ENCODE measurements around the gene TBX6. TPM values are rescaled to one million over a fixed set of nuclear protein-coding genes. Genes with fewer than 3 reads are reported as not detected.
"Not testable (repeated sequence)": the region's sequence is repeated elsewhere in the genome, so short reads cannot be mapped to it uniquely, and the experiment has no call there.

The TBX6 gene
- total RNA-seq, 1 experiment from 2014 or later = 0.49 TPM

GRCh38 chr16:30131869-30132475 lies 40.2 kb upstream of the TBX6 start:
- H3K4me1 ChIP-seq (ENCODE audit: insufficient read depth, low read length, poor library complexity, severe bottlenecking) = peaks cover 5% of the 10 kb centered on the region
- BruUV-seq (replicated peaks) = no TSS peak
- H3K9me3 ChIP-seq (ENCODE audit: low read depth, low read length, poor library complexity, severe bottlenecking) = no peaks in the 10 kb centered on the region
- intact Hi-C loops (cut with micrococcal nuclease; ENCODE audit: unreplicated experiment) = no loop called here
- peak; percentile 57 for DNase-seq (ENCODE audit: low spot score)
- ChIA-PET CTCF (no interaction called here), POLR2A (ENCODE audit: low non-redundant PET) (no interaction called here)
- no peak overlapping the region for H3K4me3 ChIP-seq (ENCODE audit: low read depth, low read length, poor library complexity, severe bottlenecking)
- no peak overlapping the region for H3K27ac ChIP-seq (ENCODE audit: low read depth, low read length, poor library complexity, severe bottlenecking)
- TF ChIP-seq CTCF (conservative IDR thresholded peaks at IDR 0.05; ENCODE audit: low read depth, low read length) (no peak), EZH2 (IDR thresholded peaks at IDR 0.05; ENCODE audit: borderline replicate concordance, low read depth, low read length, poor library complexity, severe bottlenecking) (no peak)
- no peaks in the 10 kb centered on the region for H3K36me3 ChIP-seq (ENCODE audit: insufficient read depth, low read length, poor library complexity, severe bottlenecking)
- H3K27me3 ChIP-seq (replicated peaks; ENCODE audit: insufficient read depth, low read depth, low read length, poor library complexity) = no peaks in the 10 kb centered on the region

- CTCF ChIA-PET = no interaction called here
- no peak overlapping the region for H3K27ac ChIP-seq (ENCODE audit: low read depth, low read length, poor library complexity, severe bottlenecking)
- POLR2A ChIA-PET (ENCODE audit: low non-redundant PET) = no interaction called here
- TF ChIP-seq CTCF (conservative IDR thresholded peaks at IDR 0.05; ENCODE audit: low read depth, low read length) = no peak
- TF ChIP-seq EZH2 (IDR thresholded peaks at IDR 0.05; ENCODE audit: borderline replicate concordance, low read depth, low read length, poor library complexity, severe bottlenecking) = no peak
- H3K4me3 ChIP-seq (ENCODE audit: low read depth, low read length, poor library complexity, severe bottlenecking) = no peak overlapping the region
- no peaks in the 10 kb centered on the region for H3K27me3 ChIP-seq (replicated peaks; ENCODE audit: insufficient read depth, low read depth, low read length, poor library complexity)
- peaks cover 8% of the 10 kb centered on the region for H3K4me1 ChIP-seq (ENCODE audit: insufficient read depth, low read length, poor library complexity, severe bottlenecking)
- H3K9me3 ChIP-seq (ENCODE audit: low read depth, low read length, poor library complexity, severe bottlenecking) = no peaks in the 10 kb centered on the region
- no TSS peak for BruUV-seq (replicated peaks)
- no peak for DNase-seq (ENCODE audit: low spot score)
- intact Hi-C loops (cut with micrococcal nuclease; ENCODE audit: unreplicated experiment) = no loop called here
- H3K36me3 ChIP-seq (ENCODE audit: insufficient read depth, low read length, poor library complexity, severe bottlenecking) = no peaks in the 10 kb centered on the region
Observed at GRCh38 chr16:30127993-30128392, 36.3 kb upstream of the TBX6 start.

DNA sequence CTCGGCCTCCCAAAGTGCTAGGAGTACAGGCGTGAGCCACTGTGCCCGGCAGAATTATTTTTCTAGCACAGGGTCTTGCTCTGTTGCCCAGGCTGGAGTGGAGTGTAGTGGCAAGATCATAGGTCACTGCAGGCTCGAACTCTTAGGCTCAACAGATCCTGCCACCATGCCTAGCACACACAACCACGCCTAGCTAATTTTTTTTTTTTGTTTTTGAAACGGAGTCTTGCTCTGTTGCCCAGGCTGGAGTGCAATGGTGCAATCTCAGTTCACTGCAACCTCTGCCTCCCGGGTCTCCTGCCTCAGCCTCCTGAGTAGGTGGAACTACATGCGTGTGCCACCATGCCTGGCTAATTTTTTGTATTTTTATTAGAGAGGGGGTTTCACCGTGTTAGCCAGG lies 34.0 kb upstream of the TBX6 start:
- DNase-seq (ENCODE audit: low spot score); H3K4me1 ChIP-seq (ENCODE audit: insufficient read depth, low read length, poor library complexity, severe bottlenecking); intact Hi-C loops (cut with micrococcal nuclease; ENCODE audit: unreplicated experiment); BruUV-seq (replicated peaks); H3K27me3 ChIP-seq (replicated peaks; ENCODE audit: insufficient read depth, low read depth, low read length, poor library complexity); H3K36me3 ChIP-seq (ENCODE audit: insufficient read depth, low read length, poor library complexity, severe bottlenecking); CTCF ChIA-PET; H3K4me3 ChIP-seq (ENCODE audit: low read depth, low read length, poor library complexity, severe bottlenecking); H3K27ac ChIP-seq (ENCODE audit: low read depth, low read length, poor library complexity, severe bottlenecking); POLR2A ChIA-PET (ENCODE audit: low non-redundant PET); H3K9me3 ChIP-seq (ENCODE audit: low read depth, low read length, poor library complexity, severe bottlenecking): not testable (repeated sequence)

GRCh38 chr16:30124985-30125379 lies 33.3 kb upstream of the TBX6 start:
- intact Hi-C loops (cut with micrococcal nuclease; ENCODE audit: unreplicated experiment) = loop anchor here (5.0 kb wide), 1 partner anchor 282 kb away; the partner anchor contains the start of gene ZNF771
- H3K4me3 ChIP-seq (ENCODE audit: low read depth, low read length, poor library complexity, severe bottlenecking) = no peak overlapping the region
- H3K27me3 ChIP-seq (replicated peaks; ENCODE audit: insufficient read depth, low read depth, low read length, poor library complexity) = no peaks in the 10 kb centered on the region
- no peak for DNase-seq (ENCODE audit: low spot score)
- H3K9me3 ChIP-seq (ENCODE audit: low read depth, low read length, poor library complexity, severe bottlenecking) = no peaks in the 10 kb centered on the region
- no peaks in the 10 kb centered on the region for H3K36me3 ChIP-seq (ENCODE audit: insufficient read depth, low read length, poor library complexity, severe bottlenecking)
- H3K27ac ChIP-seq (ENCODE audit: low read depth, low read length, poor library complexity, severe bottlenecking) = no peak overlapping the region
- CTCF ChIA-PET = no interaction called here
- TF ChIP-seq CTCF (conservative IDR thresholded peaks at IDR 0.05; ENCODE audit: low read depth, low read length) (no peak), EZH2 (IDR thresholded peaks at IDR 0.05; ENCODE audit: borderline replicate concordance, low read depth, low read length, poor library complexity, severe bottlenecking) (no peak)
- POLR2A ChIA-PET (ENCODE audit: low non-redundant PET) = no interaction called here
- peaks cover 4% of the 10 kb centered on the region for H3K4me1 ChIP-seq (ENCODE audit: insufficient read depth, low read length, poor library complexity, severe bottlenecking)
- no TSS peak for BruUV-seq (replicated peaks)

All from A673 (cell line).